ENCODE results near the gene FKRP. TPM values are rescaled to one million over a fixed set of nuclear protein-coding genes. Genes with fewer than 3 reads are reported as not detected.

FKRP gene
- total and polyA plus RNA-seq, 2 of the 13 experiments (the other 11 are each of a cell fraction or from before 2014, with no cell fraction given): 7.3 to 9.8 TPM

DNA sequence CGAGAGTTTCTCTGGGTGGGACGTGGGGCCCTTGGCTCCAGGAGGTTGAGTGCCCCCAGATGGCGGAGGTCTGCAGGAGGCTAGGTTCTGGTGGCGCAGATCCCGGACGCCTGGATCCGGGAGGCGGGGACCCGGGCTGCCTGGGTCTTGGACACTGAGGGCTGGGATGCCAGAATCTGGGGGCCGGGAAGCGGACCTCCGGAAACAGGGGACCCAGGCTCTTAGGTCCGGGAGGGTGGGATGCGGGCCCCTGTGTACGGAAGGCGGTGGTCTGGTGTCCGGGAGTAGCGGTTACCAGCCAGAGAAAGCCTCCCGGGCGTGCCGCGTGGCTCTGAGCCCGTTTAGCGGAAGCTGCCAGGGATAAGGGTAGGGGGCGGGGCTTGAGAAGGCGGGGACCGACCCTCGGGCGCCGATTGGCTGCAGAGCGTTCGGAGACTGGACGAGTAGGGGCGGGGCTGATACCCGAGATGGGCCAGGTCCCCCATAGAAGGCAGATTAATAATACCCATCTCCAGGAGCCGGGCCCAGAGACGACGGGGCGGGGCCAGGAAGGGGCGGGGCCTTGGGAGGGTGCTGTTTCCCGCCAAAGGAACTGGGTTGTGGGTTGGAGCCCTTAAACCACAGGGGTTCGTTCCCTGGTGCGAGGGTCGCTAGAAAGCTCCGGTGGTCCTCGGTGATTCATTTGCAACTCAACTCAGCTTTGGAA is 42.6 kb downstream of the FKRP start, which contains the start of gene SLC1A5 (continued):
- TF ChIP-seq ZNF770 (CRISPR knock-in tag; IDR thresholded peaks at IDR 0.05) (peak; percentile 74; the same call in 1 of the 2 replicates), ZNF335 (CRISPR knock-in tag; IDR thresholded peaks at IDR 0.05) (peak; percentile 56; the same call in 1 of the 2 replicates), ATF5 (CRISPR knock-in tag; IDR thresholded peaks at IDR 0.05; ENCODE audit: low read depth) (0 out of 2 replicates have a peak, but pooled peaks have one; percentile 52), NCOA5 (CRISPR knock-in tag; IDR thresholded peaks at IDR 0.05) (no peak), ZZZ3 (CRISPR knock-in tag; IDR thresholded peaks at IDR 0.05; ENCODE audit: borderline replicate concordance) (no peak), ZNF143 (CRISPR knock-in tag; IDR thresholded peaks at IDR 0.05) (no peak), SP2 (CRISPR knock-in tag; IDR thresholded peaks at IDR 0.05) (peak; percentile 55), TCF12 (IDR thresholded peaks at IDR 0.05) (no peak), TCF12 (CRISPR knock-in tag; IDR thresholded peaks at IDR 0.05) (no peak), CHD4 (IDR thresholded peaks at IDR 0.05; ENCODE audit: borderline replicate concordance, low read length) (no peak), ZBTB42 (CRISPR knock-in tag; IDR thresholded peaks at IDR 0.05) (peak; percentile 78; the same call in 1 of the 2 replicates), HNRNPK (IDR thresholded peaks at IDR 0.05; ENCODE audit: low read depth, low read length, poor library complexity, severe bottlenecking) (no peak), PLSCR1 (CRISPR knock-in tag; IDR thresholded peaks at IDR 0.05; ENCODE audit: borderline replicate concordance) (no peak), HES4 (CRISPR knock-in tag; IDR thresholded peaks at IDR 0.05; ENCODE audit: borderline replicate concordance) (peak; percentile 68; the same call in 1 of the 2 replicates), ZNF10 (CRISPR knock-in tag; IDR thresholded peaks at IDR 0.05; ENCODE audit: borderline replicate concordance, low read depth) (no peak), RFXANK (CRISPR knock-in tag; IDR thresholded peaks at IDR 0.05) (no peak), ELF3 (CRISPR knock-in tag; IDR thresholded peaks at IDR 0.05) (peak; percentile 89), HOXA3 (CRISPR knock-in tag; IDR thresholded peaks at IDR 0.05) (peak; percentile 42; the same call in 1 of the 2 replicates), ELF4 (CRISPR knock-in tag; IDR thresholded peaks at IDR 0.05; ENCODE audit: borderline replicate concordance) (no peak), ARNT2 (CRISPR knock-in tag; IDR thresholded peaks at IDR 0.05; ENCODE audit: low read depth) (no peak; the same call in 1 of the 2 replicates)
- TF ChIP-seq, protein P1, sequence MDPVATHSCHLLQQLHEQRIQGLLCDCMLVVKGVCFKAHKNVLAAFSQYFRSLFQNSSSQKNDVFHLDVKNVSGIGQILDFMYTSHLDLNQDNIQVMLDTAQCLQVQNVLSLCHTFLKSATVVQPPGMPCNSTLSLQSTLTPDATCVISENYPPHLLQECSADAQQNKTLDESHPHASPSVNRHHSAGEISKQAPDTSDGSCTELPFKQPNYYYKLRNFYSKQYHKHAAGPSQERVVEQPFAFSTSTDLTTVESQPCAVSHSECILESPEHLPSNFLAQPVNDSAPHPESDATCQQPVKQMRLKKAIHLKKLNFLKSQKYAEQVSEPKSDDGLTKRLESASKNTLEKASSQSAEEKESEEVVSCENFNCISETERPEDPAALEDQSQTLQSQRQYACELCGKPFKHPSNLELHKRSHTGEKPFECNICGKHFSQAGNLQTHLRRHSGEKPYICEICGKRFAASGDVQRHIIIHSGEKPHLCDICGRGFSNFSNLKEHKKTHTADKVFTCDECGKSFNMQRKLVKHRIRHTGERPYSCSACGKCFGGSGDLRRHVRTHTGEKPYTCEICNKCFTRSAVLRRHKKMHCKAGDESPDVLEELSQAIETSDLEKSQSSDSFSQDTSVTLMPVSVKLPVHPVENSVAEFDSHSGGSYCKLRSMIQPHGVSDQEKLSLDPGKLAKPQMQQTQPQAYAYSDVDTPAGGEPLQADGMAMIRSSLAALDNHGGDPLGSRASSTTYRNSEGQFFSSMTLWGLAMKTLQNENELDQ (CRISPR knock-in tag; IDR thresholded peaks at IDR 0.05; ENCODE audit: borderline replicate concordance): 0 out of 2 replicates have a peak, but pooled peaks have one; percentile 20
- TF ChIP-seq, protein P2, sequence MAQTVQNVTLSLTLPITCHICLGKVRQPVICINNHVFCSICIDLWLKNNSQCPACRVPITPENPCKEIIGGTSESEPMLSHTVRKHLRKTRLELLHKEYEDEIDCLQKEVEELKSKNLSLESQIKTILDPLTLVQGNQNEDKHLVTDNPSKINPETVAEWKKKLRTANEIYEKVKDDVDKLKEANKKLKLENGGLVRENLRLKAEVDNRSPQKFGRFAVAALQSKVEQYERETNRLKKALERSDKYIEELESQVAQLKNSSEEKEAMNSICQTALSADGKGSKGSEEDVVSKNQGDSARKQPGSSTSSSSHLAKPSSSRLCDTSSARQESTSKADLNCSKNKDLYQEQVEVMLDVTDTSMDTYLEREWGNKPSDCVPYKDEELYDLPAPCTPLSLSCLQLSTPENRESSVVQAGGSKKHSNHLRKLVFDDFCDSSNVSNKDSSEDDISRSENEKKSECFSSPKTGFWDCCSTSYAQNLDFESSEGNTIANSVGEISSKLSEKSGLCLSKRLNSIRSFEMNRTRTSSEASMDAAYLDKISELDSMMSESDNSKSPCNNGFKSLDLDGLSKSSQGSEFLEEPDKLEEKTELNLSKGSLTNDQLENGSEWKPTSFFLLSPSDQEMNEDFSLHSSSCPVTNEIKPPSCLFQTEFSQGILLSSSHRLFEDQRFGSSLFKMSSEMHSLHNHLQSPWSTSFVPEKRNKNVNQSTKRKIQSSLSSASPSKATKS (CRISPR knock-in tag; IDR thresholded peaks at IDR 0.05): 0 out of 2 replicates have a peak, but pooled peaks have one; percentile 83
